Measurements from ENCODE around the gene SFPQ. TPM values are rescaled to one million over a fixed set of nuclear protein-coding genes. Genes with fewer than 3 reads are reported as not detected.

SFPQ gene
- polyA plus RNA-seq, 2 of the 4 experiments (the other 2 are of a cell fraction), result 151 to 327 TPM

GRCh38 chr1:35210321-35211119 lies 17.6 kb upstream of the SFPQ start:
- DNase-seq (ENCODE audit: low read depth in 1 of 2, low spot score in 1 of 2) (no peak), ATAC-seq (no peak), FAIRE-seq (no peak)
- TF ChIP-seq HEYL (CRISPR knock-in tag; IDR thresholded peaks at IDR 0.05), result no peak
- 86% methylated on average over 15 of the region's 16 CpGs for WGBS (ENCODE audit: missing lambda C conversion rate)
- no peak overlapping the region for H3K27ac ChIP-seq
- no peak overlapping the region for H3K4me2 ChIP-seq
- ChIA-PET POLR2A (no interaction called here), CTCF (interaction anchor here (1.2 kb wide), 1 partner anchor 9 kb away, joined by 3 read pairs; no protein-coding TSS in a partner anchor)
- H3K4me3 ChIP-seq, result no peak overlapping the region
- H3K9me3 ChIP-seq, result no peaks in the 10 kb centered on the region
- no peaks in the 10 kb centered on the region for H3K4me1 ChIP-seq

- ATAC-seq, result no peak
- no peak for FAIRE-seq
- Histone ChIP-seq H3K4me1 (no peaks in the 10 kb centered on the region), H3K4me2 (no peak overlapping the region), H3K27ac (no peak overlapping the region), H3K9me3 (no peaks in the 10 kb centered on the region), H3K4me3 (no peak overlapping the region)
- 89% methylated on average over 1 of the region's 1 CpG for WGBS (ENCODE audit: missing lambda C conversion rate)
- POLR2A ChIA-PET, result no interaction called here
- DNase-seq (ENCODE audit: low read depth in 1 of 2, low spot score in 1 of 2), result no peak
- TF ChIP-seq CBX8 (IDR thresholded peaks at IDR 0.05), result no peak
- no peak for TF ChIP-seq HOXA7 (CRISPR knock-in tag; IDR thresholded peaks at IDR 0.05)
- TF ChIP-seq SMC3 (IDR thresholded peaks at IDR 0.05), result no peak
- TF ChIP-seq EP300 (IDR thresholded peaks at IDR 0.05), result no peak
- no peak for TF ChIP-seq ELK1 (IDR thresholded peaks at IDR 0.05; ENCODE audit: low read depth, low read length)
- no peak for TF ChIP-seq TP53 (CRISPR knock-in tag; IDR thresholded peaks at IDR 0.05)
- CTCF ChIA-PET, result interaction anchor here (0.6 to 2.3 kb wide), 4 partner anchors 96 to 524 kb away, joined by 3 to 13 read pairs (median 5); no protein-coding TSS in a partner anchor
Observed at GRCh38 chr1:35203295-35203694, 10.3 kb upstream of the SFPQ start.

GRCh38 chr1:35202048-35202719 lies 9.2 kb upstream of the SFPQ start:
- ChIA-PET POLR2A (interaction anchor here (1.7 kb wide), 1 partner anchor 9 kb away, joined by 7 read pairs; the partner anchor contains the start of gene SFPQ), CTCF (interaction anchor here (0.6 to 2.3 kb wide), 21 partner anchors 9 to 525 kb away, joined by 3 to 13 read pairs (median 3); partner anchors contain the start of gene ZMYM4)
- Histone ChIP-seq H3K27ac (peak overlapping the region; percentile 57 to 58; a peak in 4 of 6 replicates), H3K4me1 (no peaks in the 10 kb centered on the region), H3K9me3 (no peaks in the 10 kb centered on the region), H3K4me3 (peak overlapping the region; percentile 31; the same call in 1 of the 3 replicates), H3K4me2 (peak overlapping the region; percentile 77)
- peak; percentile 80 to 81 for DNase-seq (ENCODE audit: low read depth in 1 of 2, low spot score in 1 of 2)
- 20% methylated on average over 6 of the region's 6 CpGs for WGBS (ENCODE audit: missing lambda C conversion rate)
- TF ChIP-seq RAD21 (conservative IDR thresholded peaks at IDR 0.05 in 1 of 2, IDR thresholded peaks at IDR 0.05 in 1 of 2) (peak; percentile 62 to 73), SMC3 (IDR thresholded peaks at IDR 0.05) (peak; percentile 72), BCL3 (IDR thresholded peaks at IDR 0.05) (no peak), FOSB (CRISPR knock-in tag; IDR thresholded peaks at IDR 0.05) (no peak), CTCF (IDR thresholded peaks at IDR 0.05) (peak; percentile 76)
- FAIRE-seq, result no peak
- ATAC-seq, result peak; percentile 98 to 99

GRCh38 chr1:35201631-35202030 lies 8.7 kb upstream of the SFPQ start:
- Histone ChIP-seq H3K4me2 (no peak overlapping the region), H3K27ac (no peak overlapping the region), H3K9me3 (no peaks in the 10 kb centered on the region), H3K4me3 (no peak overlapping the region), H3K4me1 (no peaks in the 10 kb centered on the region)
- no peak for ATAC-seq
- 7% methylated on average over 2 of the region's 2 CpGs for WGBS (ENCODE audit: missing lambda C conversion rate)
- no peak for DNase-seq (ENCODE audit: low read depth in 1 of 2, low spot score in 1 of 2)
- no peak for FAIRE-seq
- CTCF ChIA-PET, result interaction anchor here (0.6 to 2.3 kb wide), 19 partner anchors 10 to 524 kb away, joined by 3 to 13 read pairs (median 4); partner anchors contain the start of gene ZMYM4
- POLR2A ChIA-PET, result interaction anchor here (1.7 kb wide), 1 partner anchor 9 kb away, joined by 7 read pairs; the partner anchor contains the start of gene SFPQ
- TF ChIP-seq CHD2 (IDR thresholded peaks at IDR 0.05; ENCODE audit: low read length, partially characterized antibody) (no peak), NFE2L2 (conservative IDR thresholded peaks at IDR 0.05; ENCODE audit: low read length) (no peak), GATA3 (IDR thresholded peaks at IDR 0.05; ENCODE audit: borderline replicate concordance) (no peak), PHF8 (IDR thresholded peaks at IDR 0.05; ENCODE audit: borderline replicate concordance, low read depth) (no peak), RNF2 (IDR thresholded peaks at IDR 0.05; ENCODE audit: borderline replicate concordance, low read depth) (no peak), RFX5 (IDR thresholded peaks at IDR 0.05) (no peak), CBX8 (IDR thresholded peaks at IDR 0.05) (no peak), SREBF2 (IDR thresholded peaks at IDR 0.05) (no peak), MAFK (IDR thresholded peaks at IDR 0.05; ENCODE audit: partially characterized antibody) (no peak), HMGXB4 (CRISPR knock-in tag; IDR thresholded peaks at IDR 0.05; ENCODE audit: borderline replicate concordance) (no peak), SMC3 (IDR thresholded peaks at IDR 0.05) (no peak), HOXB13 (CRISPR knock-in tag; IDR thresholded peaks at IDR 0.05; ENCODE audit: low read depth) (no peak)
